ENCODE data around the gene GRIK3. TPM values are rescaled to one million over a fixed set of nuclear protein-coding genes. Genes with fewer than 3 reads are reported as not detected.
"Not testable (repeated sequence)": the region's sequence is repeated elsewhere in the genome, so short reads cannot be mapped to it uniquely, and the experiment has no call there.

GRIK3 gene
- not detected in 2 replicates for total RNA-seq

DNA sequence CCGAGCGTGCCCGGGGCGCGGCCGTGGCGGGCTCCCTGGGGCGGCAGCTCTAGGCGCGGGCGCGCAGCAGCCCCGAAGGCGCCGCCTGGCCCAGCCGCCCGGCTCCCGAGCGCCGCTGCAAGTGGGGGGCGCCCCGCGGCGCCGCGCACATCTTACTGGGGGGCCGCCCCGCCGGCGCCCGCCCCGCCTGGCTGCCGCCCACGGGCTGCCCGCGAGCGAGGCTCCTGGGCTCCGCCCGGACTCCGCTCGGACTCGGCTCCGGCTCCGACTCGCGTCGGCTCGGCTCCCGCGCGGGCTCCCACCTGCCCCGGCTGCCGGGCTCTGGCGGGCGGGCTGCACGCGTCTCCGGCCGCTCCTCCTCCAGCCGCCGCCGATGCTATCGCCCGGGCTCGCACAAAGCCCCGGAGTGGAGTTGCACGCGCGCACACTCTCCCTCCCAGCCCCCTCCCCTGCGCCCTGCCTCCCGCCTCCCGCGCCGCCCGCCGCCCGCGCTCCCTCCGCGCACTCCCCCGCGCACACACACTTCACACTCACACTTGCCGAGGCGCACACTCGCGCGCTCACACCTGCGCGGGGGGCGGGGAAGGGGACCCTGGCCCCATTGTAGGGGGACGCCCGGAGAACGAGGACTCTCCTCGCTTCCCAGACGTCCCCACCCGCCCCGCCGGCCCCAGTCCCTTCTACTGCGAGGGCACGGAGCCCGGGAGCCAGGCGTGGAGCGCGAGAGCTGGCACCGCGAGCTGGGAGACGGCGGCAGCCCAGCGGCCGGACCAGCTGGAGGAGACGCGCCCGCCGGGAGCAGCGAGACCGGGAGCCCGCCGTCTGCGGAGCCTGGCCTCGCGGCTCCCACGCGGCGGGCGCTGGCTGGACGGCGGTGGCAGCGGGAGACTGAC lies at the start of gene GRIK3:
Gene GRIK3, minus strand, starts transcription at position 395 of the 893 bp plus-strand sequence. CDS start 407 bp downstream, outside the sequence.
- DNase-seq (ENCODE audit: low read depth, low spot score) = no peak

DNA sequence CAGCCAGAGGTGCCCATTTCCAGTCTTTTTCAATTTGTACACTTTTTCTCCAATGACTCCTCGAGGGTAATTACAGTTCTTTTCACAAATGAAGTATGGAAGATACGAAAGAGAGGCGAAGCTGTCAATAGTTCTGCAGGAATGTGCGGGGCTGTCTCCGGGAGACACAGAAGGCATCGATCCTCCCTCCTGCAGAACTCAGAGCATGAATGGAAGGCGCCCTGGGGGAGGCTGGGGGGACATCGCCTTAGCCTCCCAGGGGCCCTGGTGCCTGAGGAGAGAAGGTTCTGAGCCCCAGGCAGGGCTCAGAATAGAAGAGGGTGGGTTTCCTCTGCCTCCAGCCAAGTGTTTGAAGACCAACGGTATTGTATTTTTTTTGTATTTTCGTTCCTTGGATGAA lies 49.7 kb upstream of the GRIK3 start:
- no peak for DNase-seq (ENCODE audit: low read depth, low spot score)

DNA sequence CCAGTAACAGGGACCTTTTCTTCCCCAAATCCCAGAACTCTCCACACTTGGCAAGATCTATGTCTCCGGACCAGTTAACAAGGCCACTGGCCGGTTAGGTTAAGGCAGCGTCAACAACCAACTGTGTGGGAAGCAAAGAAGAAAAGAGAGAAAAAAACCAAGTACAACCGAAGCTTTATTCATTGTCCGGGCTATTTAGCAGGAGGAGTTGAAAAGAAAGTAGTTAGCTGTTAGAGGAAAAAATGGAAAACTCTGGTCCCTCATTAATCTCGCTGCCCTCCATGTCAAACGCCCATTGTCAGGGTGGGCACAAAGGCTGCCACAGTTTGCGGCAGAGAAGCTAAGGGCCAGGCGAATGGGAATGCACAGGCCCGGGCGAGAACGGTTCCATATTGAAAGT lies 49.3 kb upstream of the GRIK3 start:
- no peak for DNase-seq (ENCODE audit: low read depth, low spot score)

DNA sequence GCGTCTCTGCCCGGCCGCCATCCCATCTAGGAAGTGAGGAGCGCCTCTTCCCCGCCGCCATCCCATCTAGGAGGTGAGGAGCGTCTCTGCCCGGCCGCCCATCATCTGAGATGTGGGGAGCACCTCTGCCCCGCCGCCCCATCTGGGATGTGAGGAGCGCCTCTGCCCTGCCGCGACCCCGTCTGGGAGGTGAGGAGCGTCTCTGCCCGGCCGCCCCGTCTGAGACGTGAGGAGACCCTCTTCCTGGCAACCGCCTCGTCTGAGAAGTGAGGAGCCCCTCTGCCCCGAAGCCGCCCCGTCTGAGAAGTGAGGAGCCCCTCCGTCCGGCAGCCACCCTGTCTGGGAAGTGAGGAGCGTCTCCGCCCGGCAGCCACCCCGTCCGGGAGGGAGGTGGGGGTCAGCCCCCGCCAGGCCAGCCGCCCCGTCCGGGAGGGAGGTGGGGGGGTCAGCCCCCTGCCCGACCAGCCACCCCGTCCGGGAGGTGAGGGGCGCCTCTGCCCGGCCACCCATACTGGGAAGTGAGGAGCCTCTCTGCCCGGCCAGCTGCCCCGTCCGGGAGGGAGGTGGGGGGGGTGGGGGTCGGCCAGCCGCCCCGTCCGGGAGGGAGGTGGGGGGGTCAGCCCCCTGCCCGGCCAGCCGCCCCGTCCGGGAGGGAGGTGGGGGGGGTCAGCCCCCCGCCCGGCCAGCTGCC lies 46.1 kb upstream of the GRIK3 start:
- not testable (repeated sequence) for DNase-seq (ENCODE audit: low read depth, low spot score)

DNA sequence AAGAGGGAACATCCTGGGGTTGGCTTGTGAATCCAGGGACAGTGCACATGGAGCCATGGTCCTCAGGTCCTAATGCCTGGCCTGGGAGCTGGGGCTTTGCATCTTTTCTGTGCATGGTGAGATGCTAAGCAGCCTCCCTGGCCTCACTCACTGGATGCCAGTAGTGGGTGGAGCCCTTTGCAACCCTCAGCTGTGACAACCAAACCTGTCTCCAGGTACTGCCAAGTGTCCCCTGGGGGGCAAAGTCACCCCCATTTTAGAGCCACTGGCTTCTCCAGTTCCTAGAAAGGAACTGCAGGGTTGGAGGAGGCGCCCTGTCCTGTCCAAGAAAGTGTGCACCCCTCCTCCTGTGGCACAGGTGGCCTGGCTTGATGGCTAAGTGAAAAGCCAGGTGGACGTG lies 44.6 kb upstream of the GRIK3 start:
- DNase-seq (ENCODE audit: low read depth, low spot score) = no peak

DNA sequence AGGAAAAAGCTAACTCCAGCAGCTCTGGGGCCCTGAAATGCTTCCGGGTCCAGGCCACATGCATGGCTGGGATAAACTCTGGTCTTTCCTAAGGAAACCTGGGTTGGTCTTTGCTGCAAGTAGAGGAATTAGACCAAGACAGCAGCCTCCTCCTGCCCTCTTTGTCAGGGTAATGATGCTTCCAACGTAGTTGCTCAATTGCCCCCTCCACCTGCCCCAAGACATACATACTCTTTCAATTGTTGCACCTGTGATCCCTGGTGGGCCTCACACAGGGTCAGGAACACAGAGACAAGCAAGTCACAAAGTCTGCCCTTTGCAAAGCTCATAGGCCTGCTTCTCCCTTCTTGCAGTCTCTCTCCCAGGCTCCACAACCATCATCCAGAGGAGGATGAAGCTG lies 41.9 kb upstream of the GRIK3 start:
- no peak for DNase-seq (ENCODE audit: low read depth, low spot score)

DNA sequence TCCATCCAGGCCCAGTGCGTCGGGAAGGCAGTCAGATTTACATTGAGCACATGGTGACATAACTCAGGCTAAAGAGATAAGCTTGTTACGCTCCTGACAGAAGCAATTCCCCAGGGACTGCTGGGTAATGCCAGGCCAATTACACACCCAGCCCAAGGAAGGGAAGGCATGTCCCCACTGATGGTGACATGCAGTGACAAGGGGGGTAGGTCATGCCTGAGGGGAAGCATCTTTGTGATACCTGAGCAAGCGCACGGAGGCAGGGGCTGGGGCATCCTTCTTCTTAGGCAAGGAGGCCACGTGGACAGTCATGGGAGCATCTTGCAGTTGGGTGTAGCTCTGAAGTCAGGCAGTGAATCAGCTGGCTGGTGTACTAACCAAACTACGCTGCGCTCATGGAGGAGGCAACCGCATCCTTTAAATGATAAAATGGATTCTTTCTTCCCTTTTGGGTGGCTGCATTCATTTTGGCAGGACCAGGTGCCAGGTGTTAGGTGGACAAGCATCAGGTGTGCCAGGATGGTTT lies 39.6 kb upstream of the GRIK3 start:
- DNase-seq (ENCODE audit: low read depth, low spot score) = no peak

DNA sequence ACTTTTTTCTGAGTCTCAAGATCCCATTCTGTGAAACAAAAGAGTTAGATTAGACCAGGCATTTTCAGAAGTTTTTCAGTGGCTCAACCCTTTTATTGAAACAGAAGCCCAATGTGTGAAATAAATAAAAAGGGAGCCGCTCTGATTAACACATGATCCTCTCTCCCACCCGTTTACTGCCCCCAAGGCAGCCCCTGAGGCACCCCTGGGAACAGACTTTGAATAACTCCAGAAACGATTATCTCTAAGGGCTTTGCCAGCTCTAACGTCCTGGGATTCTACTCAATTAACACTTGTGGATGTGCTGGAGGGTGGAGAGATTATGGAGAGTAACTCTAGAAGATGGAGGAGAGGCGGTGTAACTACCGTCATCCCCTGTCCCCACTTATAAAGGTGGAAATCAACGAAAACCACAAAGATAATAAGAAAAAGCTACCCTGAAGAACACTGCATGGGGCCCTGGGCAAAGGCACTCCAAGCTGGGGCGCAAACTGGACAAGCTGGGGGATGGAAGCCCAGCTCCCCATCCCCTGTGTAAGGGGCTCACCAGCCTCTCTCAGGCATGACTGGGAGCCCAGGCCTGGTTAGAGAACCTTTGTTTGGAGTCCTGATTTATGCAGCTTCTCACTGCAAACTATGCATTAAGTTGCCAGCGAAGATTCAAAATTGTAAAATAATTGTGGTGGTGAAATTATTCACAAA lies 39.0 kb upstream of the GRIK3 start:
- DNase-seq (ENCODE audit: low read depth, low spot score) = no peak

DNA sequence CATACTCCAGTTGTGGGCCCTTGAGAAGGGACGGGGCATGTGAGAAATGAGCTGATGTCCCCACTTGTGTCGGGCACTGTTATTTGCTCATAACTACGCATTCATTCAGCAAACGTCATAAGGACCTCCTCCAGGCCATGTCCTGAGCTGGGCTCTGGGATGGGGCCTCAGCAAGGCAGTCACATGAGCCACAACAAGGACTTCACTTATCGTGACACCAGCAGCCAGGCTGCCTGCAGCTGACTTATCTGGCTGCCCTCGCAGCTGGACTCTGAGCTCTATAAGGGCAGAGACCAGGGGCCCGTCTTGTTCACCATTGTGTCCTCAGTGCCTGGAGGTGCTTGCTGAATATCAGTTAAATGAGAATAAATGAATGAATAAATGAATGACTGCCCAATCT lies 37.5 kb upstream of the GRIK3 start:
- no peak for DNase-seq (ENCODE audit: low read depth, low spot score)

DNA sequence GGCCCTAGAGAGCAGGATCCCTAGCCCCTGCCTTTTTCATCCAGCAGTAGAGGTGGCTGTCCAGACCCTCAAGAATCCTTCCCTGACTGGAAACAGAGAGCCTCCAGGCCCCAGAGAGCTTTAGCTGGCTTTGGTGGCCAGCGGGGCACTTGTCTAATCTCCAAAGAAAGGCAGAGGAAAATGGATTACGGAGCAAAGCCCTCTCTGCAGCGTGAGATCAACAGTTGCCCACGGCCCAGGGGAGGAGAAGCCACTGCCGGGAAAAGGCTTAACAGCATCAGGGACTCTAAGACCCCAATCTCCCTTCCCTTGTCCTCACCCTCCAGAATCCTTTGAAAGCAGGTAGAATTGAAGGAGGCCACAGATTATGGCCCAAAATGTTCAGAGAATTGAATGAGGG lies 35.8 kb upstream of the GRIK3 start:
- DNase-seq (ENCODE audit: low read depth, low spot score) = no peak

DNA sequence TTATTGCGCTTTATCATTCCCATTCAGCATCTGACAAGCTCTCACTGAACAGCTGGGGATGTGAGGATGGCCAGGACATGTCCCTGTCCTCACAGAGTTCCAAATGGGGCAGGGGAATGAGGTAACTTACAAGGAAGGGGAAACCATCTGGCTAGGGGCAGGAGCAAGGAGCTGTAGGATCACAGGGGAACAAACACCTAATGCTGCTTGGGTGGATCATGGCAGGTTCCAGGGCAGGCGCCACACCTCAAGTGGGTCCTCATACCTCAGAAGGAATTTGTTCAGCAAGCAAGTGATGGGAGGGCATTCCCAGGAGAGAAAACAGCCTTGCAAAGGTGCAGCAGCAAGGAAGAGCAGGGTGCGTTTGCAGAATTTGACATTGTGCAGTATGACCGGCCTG lies 35.1 kb upstream of the GRIK3 start:
- DNase-seq (ENCODE audit: low read depth, low spot score) = no peak

DNA sequence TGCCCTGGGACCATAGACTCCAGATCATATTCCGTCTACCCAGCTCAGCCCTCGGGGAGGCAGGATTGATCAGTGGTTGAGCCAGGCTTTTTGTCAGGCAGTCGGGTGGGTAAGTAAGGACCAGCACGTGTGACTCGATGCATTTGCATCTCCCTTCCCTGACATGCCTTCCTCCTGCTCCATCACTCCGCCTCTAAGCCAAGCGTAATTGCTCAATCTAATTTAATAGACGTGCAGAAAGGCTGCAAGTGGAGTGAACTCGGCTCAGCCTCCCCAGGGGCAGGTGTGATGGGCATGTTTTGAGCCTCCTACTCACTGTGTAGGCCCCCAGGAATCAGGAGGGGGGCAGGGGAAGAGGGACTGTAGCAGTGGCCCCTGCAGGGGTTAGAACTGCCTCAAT lies 34.6 kb upstream of the GRIK3 start:
- DNase-seq (ENCODE audit: low read depth, low spot score) = no peak

DNA sequence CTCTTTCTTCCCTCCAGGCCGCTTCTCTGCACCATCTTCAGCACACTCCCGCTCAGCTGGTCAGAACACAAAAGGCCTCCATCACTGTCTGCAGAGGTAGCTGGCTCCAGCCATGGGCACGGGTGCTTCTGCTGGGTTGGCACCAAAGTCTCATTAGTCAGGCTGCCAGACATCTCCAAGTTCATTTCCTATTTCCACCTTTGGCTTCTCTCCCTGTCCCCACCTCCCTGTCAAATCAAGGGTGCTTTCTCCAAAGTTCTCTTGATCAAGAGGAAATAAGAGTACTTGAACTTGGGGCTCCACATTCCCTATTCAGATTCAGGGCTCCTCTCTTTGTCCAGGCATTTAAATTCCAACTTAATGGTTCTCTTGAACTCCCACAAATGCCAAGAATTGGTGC lies 33.9 kb upstream of the GRIK3 start:
- no peak for DNase-seq (ENCODE audit: low read depth, low spot score)

DNA sequence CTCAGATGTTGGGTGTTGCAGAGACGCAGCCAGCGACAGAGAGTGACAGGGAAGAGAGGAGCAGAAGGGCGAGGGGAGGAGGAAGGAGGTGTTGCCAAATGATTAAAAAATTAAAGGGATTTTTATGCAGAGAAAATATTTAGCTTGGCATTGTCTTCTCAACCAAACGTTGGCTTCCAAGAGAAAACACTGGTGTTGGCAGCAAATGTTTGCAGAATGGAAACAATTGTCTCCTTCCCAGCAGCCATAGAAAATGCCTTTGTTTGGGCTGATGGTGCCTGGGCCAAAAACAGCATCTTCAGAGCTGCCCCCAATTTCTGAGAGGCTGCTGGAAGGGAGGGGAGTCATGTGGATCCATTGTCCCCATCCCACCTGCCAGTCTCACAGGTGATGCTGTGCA lies 29.7 kb upstream of the GRIK3 start:
- no peak for DNase-seq (ENCODE audit: low read depth, low spot score)

DNA sequence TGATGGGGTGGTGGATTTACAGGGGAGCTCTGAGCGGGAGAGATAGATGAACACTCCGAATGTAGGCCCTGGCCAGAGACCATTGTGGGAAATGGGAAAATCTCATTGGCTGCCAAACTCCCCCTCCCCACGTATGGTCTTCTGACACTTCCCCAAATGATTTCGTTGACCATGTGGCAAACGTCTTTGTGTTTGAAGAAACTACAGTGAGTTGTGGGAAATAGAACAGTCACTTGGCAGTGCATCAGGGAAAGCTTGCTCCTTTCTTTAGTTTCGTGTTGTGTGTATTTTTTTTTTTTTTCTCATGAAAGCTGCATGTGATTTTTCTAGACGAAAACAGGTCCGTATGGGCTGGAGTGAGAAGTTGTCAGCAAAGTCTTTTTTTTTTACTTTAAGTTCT lies 25.0 kb upstream of the GRIK3 start:
- no peak for DNase-seq (ENCODE audit: low read depth, low spot score)

DNA sequence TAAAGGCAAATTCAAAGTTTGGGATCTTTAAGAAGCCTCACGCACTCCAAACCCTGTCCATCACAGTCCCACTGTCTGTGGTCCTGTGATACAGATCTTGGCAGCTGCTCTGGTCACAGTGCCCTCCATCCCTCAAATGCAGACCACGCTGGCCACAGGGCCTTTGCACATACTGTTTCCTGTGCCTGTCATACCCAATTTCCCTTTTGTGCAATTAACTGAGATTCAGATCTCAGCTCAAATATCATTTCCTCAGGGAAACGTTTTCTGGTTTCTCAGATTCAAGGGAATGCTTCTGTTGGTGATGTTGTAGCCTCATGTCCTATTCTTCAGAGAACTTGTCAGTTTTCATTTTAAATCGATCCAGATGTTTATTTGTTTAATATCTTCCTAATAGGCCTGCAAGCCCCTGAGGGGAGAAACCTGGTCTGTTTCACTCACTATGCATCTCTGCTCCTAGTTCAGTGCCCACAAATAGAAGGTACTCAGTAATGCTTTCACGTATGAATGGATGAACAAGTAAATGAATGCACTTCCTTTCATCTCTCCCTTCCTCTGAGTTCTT lies 24.2 kb upstream of the GRIK3 start:
- no peak for DNase-seq (ENCODE audit: low read depth, low spot score)

DNA sequence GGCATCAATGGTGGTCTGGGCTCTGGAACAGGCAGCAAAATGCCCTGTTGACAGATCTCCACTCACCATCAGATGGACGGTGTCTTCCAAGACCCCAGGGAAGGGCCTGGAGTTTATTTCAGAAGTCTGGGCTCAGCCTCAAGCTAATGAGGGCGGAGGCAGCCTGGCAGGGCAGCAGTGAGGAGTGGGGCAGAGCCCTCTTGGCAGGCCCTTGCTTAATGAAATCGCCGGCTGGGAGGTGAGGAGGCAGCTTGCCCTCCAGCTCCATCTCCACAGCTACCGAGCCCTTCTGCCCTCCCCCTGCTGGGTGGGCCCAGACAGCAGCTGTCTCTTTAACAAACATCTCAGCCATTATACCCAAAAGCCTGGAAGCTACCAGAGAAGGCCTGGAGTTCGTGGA lies 22.0 kb upstream of the GRIK3 start:
- DNase-seq (ENCODE audit: low read depth, low spot score) = no peak

DNA sequence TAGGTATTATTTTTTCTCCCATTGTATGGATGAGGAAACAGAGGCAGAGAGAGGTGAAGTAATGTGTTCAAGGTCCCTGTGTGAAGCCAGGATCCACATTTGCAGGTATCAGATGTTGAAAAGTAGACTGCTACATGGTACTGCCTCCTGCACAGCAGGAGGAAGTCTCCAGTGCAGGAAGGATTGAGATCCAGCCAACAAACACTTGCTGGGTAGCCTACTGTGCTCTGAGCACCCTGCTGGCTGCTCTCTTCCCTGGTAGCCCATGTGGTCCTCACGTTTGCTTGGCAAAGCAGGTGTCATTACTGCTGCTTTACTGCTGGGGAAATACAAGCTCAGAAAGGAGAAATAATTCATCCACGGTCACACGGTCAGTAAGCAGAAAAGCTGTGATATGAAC lies 21.3 kb upstream of the GRIK3 start:
- no peak for DNase-seq (ENCODE audit: low read depth, low spot score)

DNA sequence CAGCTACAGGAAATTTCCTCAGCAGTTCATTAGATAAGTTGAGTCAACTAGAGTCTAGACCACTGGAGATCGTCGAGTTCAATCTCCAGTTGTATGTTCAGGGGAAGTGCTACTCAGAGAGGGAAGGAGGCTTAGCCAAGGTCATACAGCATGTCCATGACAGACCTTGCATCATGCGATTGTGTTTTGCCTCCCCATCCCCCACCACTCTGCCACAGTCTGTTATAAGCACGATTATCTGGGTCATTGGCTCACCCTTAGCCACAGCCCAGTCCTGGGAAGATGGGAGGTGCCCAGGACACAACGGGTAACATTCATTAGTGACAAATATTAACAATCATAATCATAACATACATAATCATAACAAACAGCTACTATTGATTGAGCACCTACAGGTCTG lies 18.9 kb upstream of the GRIK3 start:
- DNase-seq (ENCODE audit: low read depth, low spot score) = no peak

DNA sequence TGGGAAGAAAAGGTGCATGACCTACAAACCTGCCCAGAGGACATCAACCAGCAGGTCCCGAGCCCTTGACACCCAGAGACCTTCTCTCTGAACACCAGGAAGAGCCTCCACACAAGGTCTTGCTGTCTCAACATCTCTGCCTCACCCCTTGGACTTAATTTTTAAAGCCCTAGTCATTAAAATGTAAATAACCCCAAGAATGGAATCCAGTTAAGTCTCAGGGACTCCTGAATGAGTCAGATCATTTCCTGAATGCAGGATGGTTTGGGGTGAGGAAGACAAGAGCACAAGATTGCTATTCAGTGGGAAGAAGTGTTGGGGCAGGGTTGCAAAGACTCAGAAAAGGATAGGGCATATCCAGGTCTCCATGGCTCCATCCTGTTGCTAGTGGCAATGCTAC lies 17.8 kb upstream of the GRIK3 start:
- no peak for DNase-seq (ENCODE audit: low read depth, low spot score)

DNA sequence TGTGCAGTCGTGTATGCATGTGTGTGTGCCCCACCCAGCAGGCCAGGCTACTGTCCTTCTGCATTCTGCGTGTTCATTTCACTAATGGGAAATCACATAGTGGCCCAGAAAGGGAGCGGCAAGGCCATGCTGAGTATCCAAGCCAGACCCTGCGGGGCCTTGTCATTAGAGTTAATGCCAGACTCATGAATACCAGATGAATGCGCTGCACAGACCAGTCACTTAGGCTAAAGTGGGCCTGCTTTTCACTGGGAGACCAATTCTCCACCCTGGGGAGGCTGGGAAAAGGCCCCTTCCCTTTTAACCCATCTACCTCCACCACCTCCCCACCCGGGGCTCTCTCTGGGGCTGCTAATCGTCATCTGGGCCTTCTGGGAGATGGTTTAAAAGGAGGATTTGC lies 17.0 kb upstream of the GRIK3 start:
- no peak for DNase-seq (ENCODE audit: low read depth, low spot score)

DNA sequence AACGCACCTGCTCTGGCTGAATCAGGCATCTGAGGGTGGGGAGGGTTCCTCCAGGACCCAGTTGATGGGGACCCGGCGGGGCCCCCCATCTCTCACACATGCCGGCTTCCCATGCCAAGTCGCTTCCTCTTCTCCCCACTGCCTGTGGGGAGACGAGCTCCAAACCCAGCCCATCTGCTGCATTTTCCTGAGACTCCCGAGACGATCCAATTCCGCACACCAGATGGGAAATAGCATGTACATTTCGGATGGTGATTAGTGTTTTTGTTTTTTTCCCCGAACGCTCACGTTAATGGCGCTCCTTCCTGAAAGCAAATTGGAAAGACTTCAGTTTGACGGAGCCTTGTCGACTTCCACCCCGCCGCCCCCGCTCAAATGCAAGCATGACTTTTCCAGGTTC lies 13.2 kb upstream of the GRIK3 start:
- DNase-seq (ENCODE audit: low read depth, low spot score) = no peak

Data from pulmonary artery endothelial cell (primary cell).